Type B pancreatic cell (in vitro differentiated cells): ENCODE results near the gene TRPV3. TPM values are rescaled to one million over a fixed set of nuclear protein-coding genes. Genes with fewer than 3 reads are reported as not detected.

Source experiments
- DNase-seq: peaks from one replicate; pipeline ENCODE4 v3.0.0; 2021; ENCODE audit warnings: mixed read lengths; ENCODE audit not compliant: unreplicated experiment; ENCODE audit errors: extremely low spot score
- H3K27ac Mint-ChIP-seq: 2 replicates; pipeline ENCODE4 v1.8.0; 2021; ENCODE audit warnings: mild to moderate bottlenecking, mixed read lengths
- H3K27me3 Mint-ChIP-seq: 2 replicates; pipeline ENCODE4 v1.8.0; 2021; ENCODE audit warnings: mixed read lengths
- H3K36me3 Mint-ChIP-seq: 2 replicates; pipeline ENCODE4 v1.8.0; 2021; ENCODE audit warnings: mixed read lengths
- H3K4me1 Mint-ChIP-seq: one replicate; pipeline ENCODE4 v1.8.0; 2021; ENCODE audit warnings: mixed read lengths; ENCODE audit not compliant: unreplicated experiment
- H3K4me3 Mint-ChIP-seq: 2 replicates; pipeline ENCODE4 v1.8.0; 2021; ENCODE audit warnings: mild to moderate bottlenecking, mixed read lengths
- H3K9me3 Mint-ChIP-seq: 2 replicates; pipeline ENCODE4 v1.8.0; 2021; ENCODE audit warnings: mixed read lengths
- total RNA-seq: library from RNA; stranded (reverse); gene quantifications from 2 replicates; pipeline ENCODE4 v1.2.1, GENCODE V29; 2021; ENCODE audit warnings: low replicate concordance
- TF ChIP-seq, protein P1 (sequence below): fragments of 200-600 bp; sonication (generic); conservative IDR thresholded peaks from 2 replicates; pipeline ENCODE4 v1.5.0; 2021; ENCODE audit warnings: antibody characterized with exemption, mild to moderate bottlenecking

The TRPV3 gene
- total RNA-seq, 1 donor from 2014 or later, result 2.3 TPM

DNA sequence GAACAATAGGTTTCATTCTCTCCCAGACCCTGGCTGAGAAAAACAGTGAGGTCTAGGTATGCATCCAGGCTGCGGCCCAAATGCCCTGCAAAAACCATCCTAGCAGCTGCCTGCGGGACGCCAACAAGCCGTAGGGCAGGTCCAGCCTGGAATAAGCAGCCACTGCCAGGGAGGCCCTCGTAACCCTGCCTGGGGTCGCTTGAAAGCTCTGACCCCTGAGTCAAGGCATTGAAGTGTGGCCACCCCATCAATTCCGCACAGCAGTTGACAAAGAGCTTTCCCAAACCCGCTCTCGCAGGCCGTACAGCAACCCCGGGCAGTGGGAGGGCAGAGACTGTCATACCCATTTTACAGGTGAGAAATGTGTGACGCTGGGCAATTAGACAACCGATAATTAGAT is 40.5 kb upstream of the TRPV3 start:
- no peaks in the 10 kb centered on the region for H3K4me1 Mint-ChIP-seq

DNA sequence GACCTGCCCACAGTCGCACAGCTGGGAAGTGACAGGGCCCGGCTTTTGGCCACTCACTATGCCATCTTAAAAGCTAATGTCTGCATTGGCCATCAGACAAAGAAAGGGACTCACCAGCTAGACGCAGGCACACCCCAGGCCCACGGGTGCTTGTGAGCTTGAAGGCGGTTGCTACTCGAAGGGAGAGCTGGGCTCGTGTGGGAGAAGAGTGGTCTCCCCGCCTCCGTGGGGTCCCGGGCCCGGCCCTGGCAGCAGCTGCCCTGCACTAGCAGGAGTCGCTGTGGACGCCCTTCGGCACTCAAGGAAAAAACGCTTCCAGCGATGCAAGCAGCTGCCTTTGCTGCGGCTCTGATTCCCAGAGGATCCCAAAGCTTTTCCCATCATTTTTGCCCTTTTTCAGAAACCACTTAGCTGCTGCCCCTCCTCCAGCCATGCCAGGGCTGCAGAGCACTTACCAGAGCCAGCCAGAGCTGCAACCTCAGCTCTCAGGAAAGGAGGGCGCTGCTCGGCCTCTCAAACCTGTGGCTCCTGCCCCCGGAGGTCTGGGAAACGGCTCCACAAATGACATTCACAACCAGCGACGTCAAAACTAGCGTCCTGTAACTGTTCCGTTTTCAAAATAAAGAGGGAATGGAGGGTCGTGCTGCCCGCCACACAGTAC is 39.3 kb upstream of the TRPV3 start:
- no peaks in the 10 kb centered on the region for H3K27me3 Mint-ChIP-seq
- TF ChIP-seq, protein P1, sequence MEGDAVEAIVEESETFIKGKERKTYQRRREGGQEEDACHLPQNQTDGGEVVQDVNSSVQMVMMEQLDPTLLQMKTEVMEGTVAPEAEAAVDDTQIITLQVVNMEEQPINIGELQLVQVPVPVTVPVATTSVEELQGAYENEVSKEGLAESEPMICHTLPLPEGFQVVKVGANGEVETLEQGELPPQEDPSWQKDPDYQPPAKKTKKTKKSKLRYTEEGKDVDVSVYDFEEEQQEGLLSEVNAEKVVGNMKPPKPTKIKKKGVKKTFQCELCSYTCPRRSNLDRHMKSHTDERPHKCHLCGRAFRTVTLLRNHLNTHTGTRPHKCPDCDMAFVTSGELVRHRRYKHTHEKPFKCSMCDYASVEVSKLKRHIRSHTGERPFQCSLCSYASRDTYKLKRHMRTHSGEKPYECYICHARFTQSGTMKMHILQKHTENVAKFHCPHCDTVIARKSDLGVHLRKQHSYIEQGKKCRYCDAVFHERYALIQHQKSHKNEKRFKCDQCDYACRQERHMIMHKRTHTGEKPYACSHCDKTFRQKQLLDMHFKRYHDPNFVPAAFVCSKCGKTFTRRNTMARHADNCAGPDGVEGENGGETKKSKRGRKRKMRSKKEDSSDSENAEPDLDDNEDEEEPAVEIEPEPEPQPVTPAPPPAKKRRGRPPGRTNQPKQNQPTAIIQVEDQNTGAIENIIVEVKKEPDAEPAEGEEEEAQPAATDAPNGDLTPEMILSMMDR, result no peak
- H3K9me3 Mint-ChIP-seq, result no peaks in the 10 kb centered on the region
- H3K4me1 Mint-ChIP-seq, result no peaks in the 10 kb centered on the region
- H3K36me3 Mint-ChIP-seq, result no peaks in the 10 kb centered on the region
- no peak overlapping the region for H3K27ac Mint-ChIP-seq
- H3K4me3 Mint-ChIP-seq, result no peak overlapping the region
- no peak for DNase-seq

More for the DNA sequence above, 40.5 kb upstream of the TRPV3 start:
- Mint-ChIP-seq H3K4me3 (no peak overlapping the region), H3K27me3 (no peaks in the 10 kb centered on the region), H3K9me3 (no peaks in the 10 kb centered on the region), H3K36me3 (peaks cover 5% of the 10 kb centered on the region), H3K27ac (no peak overlapping the region)
- DNase-seq, result no peak
- TF ChIP-seq, protein P1, result no peak

DNA sequence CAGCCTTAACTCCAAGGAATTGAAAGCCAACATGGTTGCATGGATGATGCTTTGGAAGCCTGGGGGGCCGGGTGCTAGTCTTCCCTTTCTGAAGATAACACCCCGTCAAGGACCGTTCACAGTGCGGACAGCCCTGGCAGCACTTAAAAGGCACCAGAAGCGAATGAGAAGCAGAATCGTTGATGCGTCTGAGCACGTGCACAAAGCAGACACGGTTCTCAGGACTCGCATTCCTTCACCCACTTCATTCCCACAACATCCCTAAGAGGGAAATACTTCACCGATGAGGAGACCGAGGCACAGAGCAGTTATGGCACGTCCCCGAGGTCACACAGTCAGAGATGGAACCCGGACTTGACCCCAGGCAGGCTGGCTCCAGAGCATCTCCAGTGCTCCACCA is 37.4 kb upstream of the TRPV3 start:
- H3K9me3 Mint-ChIP-seq, result no peaks in the 10 kb centered on the region
- H3K36me3 Mint-ChIP-seq, result no peaks in the 10 kb centered on the region
- no peaks in the 10 kb centered on the region for H3K4me1 Mint-ChIP-seq
- H3K4me3 Mint-ChIP-seq, result no peak overlapping the region
- no peak for DNase-seq
- no peak overlapping the region for H3K27ac Mint-ChIP-seq
- TF ChIP-seq, protein P1, result no peak
- H3K27me3 Mint-ChIP-seq, result no peaks in the 10 kb centered on the region

DNA sequence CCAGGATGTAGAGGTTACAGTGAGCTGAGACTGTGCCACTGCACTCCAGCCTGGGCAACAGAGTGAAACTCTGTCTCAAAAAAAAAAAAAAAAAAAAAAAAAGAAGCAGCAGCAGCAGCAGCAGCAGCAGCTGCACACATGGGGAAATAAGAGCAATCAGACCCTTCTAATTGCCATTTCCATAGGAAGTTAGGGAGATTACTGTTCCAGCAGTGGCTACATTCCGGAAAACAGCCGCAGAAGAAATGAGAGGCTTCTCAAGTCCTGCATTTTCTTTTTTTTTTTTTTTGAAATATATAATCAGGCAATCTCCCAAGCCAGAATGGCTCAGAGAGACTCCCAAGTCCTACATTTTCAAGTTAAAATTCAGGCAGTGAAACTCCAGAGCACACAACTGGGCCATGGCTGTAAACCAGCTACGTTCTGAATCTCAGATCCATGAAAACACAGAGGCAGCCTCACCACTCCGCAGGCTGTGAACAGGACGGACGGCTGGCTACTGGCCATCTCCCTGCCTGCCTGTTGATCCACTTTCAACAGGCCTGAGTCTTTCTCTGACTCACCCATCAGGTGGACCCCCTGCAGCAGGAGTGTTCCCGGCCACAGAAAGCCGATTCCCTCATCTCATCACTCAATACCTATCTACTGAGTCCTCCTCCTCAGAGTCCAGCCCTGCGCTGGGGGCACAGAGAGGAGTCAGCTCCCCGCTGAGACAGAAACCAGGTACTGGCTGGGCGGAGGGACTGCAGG is 36.6 kb upstream of the TRPV3 start:
- Mint-ChIP-seq H3K9me3 (no peaks in the 10 kb centered on the region), H3K4me3 (no peak overlapping the region), H3K27me3 (no peaks in the 10 kb centered on the region), H3K4me1 (no peaks in the 10 kb centered on the region), H3K36me3 (no peaks in the 10 kb centered on the region), H3K27ac (no peak overlapping the region)
- no peak for DNase-seq
- TF ChIP-seq, protein P1, result no peak

DNA sequence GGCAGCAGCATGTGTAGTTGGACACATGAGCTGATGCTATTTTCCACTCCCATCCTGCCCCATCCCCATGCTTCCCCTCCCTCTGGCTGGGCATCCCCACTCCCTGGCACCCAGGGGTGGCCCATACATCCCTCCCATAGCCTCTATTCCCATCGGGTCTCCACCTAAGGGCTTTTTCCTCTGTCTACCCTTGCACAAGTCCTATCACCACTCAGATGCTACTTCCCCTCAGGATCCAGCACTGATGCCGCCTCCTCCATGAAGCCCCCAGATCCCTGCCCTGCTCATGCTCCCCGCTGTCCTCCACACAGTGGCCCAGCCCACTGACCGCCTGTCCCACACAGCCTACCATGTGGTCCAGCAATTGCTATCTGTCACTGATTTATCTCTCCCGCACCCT is 35.8 kb upstream of the TRPV3 start:
- TF ChIP-seq, protein P1, result no peak
- no peak for DNase-seq
- H3K9me3 Mint-ChIP-seq, result no peaks in the 10 kb centered on the region
- H3K27me3 Mint-ChIP-seq, result no peaks in the 10 kb centered on the region
- H3K4me1 Mint-ChIP-seq, result no peaks in the 10 kb centered on the region
- no peak overlapping the region for H3K27ac Mint-ChIP-seq
- no peaks in the 10 kb centered on the region for H3K36me3 Mint-ChIP-seq
- no peak overlapping the region for H3K4me3 Mint-ChIP-seq
